Psoas muscle (tissue), 8 donors: Measurements from ENCODE around the gene PLPP3. TPM values are rescaled to one million over a fixed set of nuclear protein-coding genes. Genes with fewer than 3 reads are reported as not detected.
A peak's percentile ranks its signal among the peaks of the same experiment; 100 is the strongest.

Experiments used
- ATAC-seq, 4 donors: fragments of 200-7000 bp; cut with Tn5 transposase; one replicate each; pipeline ENCODE4 v1.9.1; 2020; ENCODE audit warnings: moderate library complexity in 3 of 4, mild to moderate bottlenecking in 2 of 4
- DNase-seq, 2 donors: peaks; one replicate each; pipeline ENCODE4 v3.0.0-alpha.2; 2020
- H3K27ac ChIP-seq: fragments of 200-600 bp; one replicate; pipeline ENCODE4 v1.8.0; 2022
- H3K27me3 ChIP-seq, 3 donors: fragments of 200-600 bp in 1 of 3; one replicate each; pipeline versions ENCODE4 v1.6.1 to v1.8.0; 2013 to 2022; ENCODE audit warnings: low read length in 2 of 3, mild to moderate bottlenecking in 2 of 3, moderate library complexity in 1 of 3; ENCODE audit not compliant: insufficient read depth in 3 of 3
- H3K36me3 ChIP-seq, 2 donors: fragments of 200-600 bp in 1 of 2; one replicate each; pipeline versions ENCODE4 v1.6.1 to v1.8.0; 2013 to 2022; ENCODE audit warnings: low read depth in 1 of 2, mild to moderate bottlenecking in 1 of 2, moderate library complexity in 1 of 2; ENCODE audit not compliant: insufficient read depth in 1 of 2
- H3K4me1 ChIP-seq: fragments of 200-600 bp; one replicate; pipeline ENCODE4 v1.8.0; 2022
- H3K4me3 ChIP-seq: fragments of 200-600 bp; one replicate; pipeline ENCODE4 v1.8.0; 2022; ENCODE audit warnings: mild to moderate bottlenecking
- H3K9me3 ChIP-seq: fragments of 200-600 bp; one replicate; pipeline ENCODE4 v1.8.0; 2022
- CTCF ChIP-seq: fragments of 200-600 bp; IDR thresholded peaks from one replicate; pipeline ENCODE4 v1.8.0; 2022; ENCODE audit warnings: antibody characterized with exemption
- WGBS, 3 donors: extraction: QIAGEN DNeasy Blood & Tissue Kit; methylation state at CpG; one replicate each; pipeline versions ENCODE4 v1.1.6 to v1.1.7; 2013; 5-methylcytosine and 5-hydroxymethylcytosine counted together
- intact Hi-C, 2 donors: fragments of 100-400 bp; cut with DNase I; formaldehyde crosslinking; loops; one replicate each; pipeline versions ENCODE4 v1.11.0 to v1.14.2; 2022
- polyA plus RNA-seq, 3 donors: library from polyadenylated mRNA; stranded (reverse); fragments of 200-250 nt; gene quantifications; one replicate each; pipeline ENCODE4 v1.2.3, GENCODE V29; 2013
- total RNA-seq, 4 donors: library from RNA; stranded (reverse); fragmentation: NEBNext Ultra II Directional in 2 of 4; extraction: Animal tissue kit (Norgen Biotek cat#: 25700) in 2 of 4; gene quantifications; one replicate each; pipeline versions ENCODE4 v1.2.1 to v1.2.4, GENCODE V29; 2021 to 2023
- donor health status: healthy with polysubstance abuse.
- donor health status: DM: no; HTN: no; CAD: no; lungs with moderate emphysema.
- donor health status: Bipolar disorder and iron deficiency.
- donor health status: healthy.
- donor health status: DM: yes; HTN: yes; CAD: no.
- donor health status: DM: no; HTN: no; CAD: no.
- donor health status: DM: no; HTN: no; CAD: no.
- donor health status: DM: yes; HTN: yes; CAD: no.

PLPP3 gene
- total and polyA plus RNA-seq, 7 donors, result 35.5 to 69.1 (median 46.3) TPM

GRCh38 chr1:56531624-56532349, 47.6 kb downstream of the PLPP3 start:
- H3K4me1 ChIP-seq, result peaks cover 64% of the 10 kb centered on the region
- ATAC-seq, result no peak
- H3K9me3 ChIP-seq, result no peaks in the 10 kb centered on the region
- peaks cover 10 to 24% of the 10 kb centered on the region in 2 donors for H3K36me3 ChIP-seq
- no peaks in the 10 kb centered on the region for H3K27me3 ChIP-seq
- intact Hi-C loops, result no loop called here
- no peak for TF ChIP-seq CTCF
- H3K4me3 ChIP-seq, result no peak overlapping the region
- DNase-seq, result no peak
- no peak overlapping the region for H3K27ac ChIP-seq
- 70 to 72% (median 71%) methylated on average over 6 of the region's 6 CpGs for whole genome bisulfite sequencing, 3 donors

- no peak for DNase-seq
- H3K36me3 ChIP-seq, result peaks cover 7 to 18% of the 10 kb centered on the region in 2 donors
- no peak for TF ChIP-seq CTCF
- no peak overlapping the region for H3K4me3 ChIP-seq
- no peaks in the 10 kb centered on the region for H3K9me3 ChIP-seq
- H3K27me3 ChIP-seq, result no peaks in the 10 kb centered on the region
- H3K27ac ChIP-seq, result no peak overlapping the region
- H3K4me1 ChIP-seq, result peaks cover 56% of the 10 kb centered on the region
- intact Hi-C loops, result loop anchor here in 1 of 2 donors (5.0 kb wide), 1 partner anchor 48 kb away; the partner anchor contains the start of gene PLPP3
- no peak for ATAC-seq
Observed at GRCh38 chr1:56529801-56530200, 49.6 kb downstream of the PLPP3 start.

- DNase-seq, result no peak
- Histone ChIP-seq H3K4me1 (peaks cover 49% of the 10 kb centered on the region), H3K9me3 (no peaks in the 10 kb centered on the region), H3K27ac (no peak overlapping the region), H3K4me3 (no peak overlapping the region), H3K36me3 (peaks cover 10 to 23% of the 10 kb centered on the region in 2 donors), H3K27me3 (no peaks in the 10 kb centered on the region)
- WGBS, 3 donors, result 50 to 75% (median 59%) methylated on average over 8 of the region's 8 CpGs
- ATAC-seq, result peak in 1 of 4 donors; percentile 5
- no peak for TF ChIP-seq CTCF
- intact Hi-C loops, result loop anchor here in 1 of 2 donors (5.0 kb wide), 1 partner anchor 50 kb away; the partner anchor contains the start of gene PLPP3
Observed at GRCh38 chr1:56527548-56528302, 51.6 kb downstream of the PLPP3 start.

DNA sequence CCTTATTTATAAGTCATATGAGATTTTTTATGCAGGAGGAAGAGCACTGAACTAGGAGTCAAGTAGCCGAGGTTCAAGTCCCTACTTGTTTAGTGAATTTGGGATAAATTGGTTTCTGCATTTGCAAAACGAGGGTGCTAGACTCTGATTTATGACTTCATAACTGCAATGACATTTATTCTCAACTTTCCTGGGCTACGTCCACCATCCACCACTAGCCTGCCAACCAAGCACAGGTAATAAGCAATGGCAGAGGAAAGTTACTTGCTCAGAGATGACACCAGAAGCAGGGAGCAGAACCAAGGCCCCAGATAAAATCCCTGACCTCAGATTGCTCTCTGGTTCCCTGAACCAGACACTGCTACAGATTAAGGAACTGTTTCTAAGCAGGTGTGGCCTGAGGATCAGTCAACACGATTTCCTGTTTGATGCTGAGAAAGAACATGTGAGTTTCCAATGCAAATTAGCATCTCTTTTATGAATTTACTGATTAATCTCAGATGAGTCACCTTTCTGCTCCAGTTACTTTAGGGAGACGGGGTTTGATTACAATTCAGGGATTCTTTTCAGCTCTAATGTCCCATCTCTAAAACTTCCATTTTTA, 52.7 kb downstream of the PLPP3 start:
- Histone ChIP-seq H3K4me1 (peaks cover 55% of the 10 kb centered on the region), H3K9me3 (no peaks in the 10 kb centered on the region), H3K36me3 (peaks cover 6 to 32% of the 10 kb centered on the region in 2 donors), H3K27ac (peak overlapping the region; percentile 34), H3K4me3 (no peak overlapping the region), H3K27me3 (no peaks in the 10 kb centered on the region)
- intact Hi-C loops, result loop anchor here in 1 of 2 donors (5.0 kb wide), 1 partner anchor 51 kb away; the partner anchor contains the start of gene PLPP3
- DNase-seq (no peak), ATAC-seq (peak in 3 of 4 donors; percentile 40 to 48 (median 45))
- TF ChIP-seq CTCF, result no peak
- WGBS, 3 donors, result 16 to 25% (median 16%) methylated on average over 5 of the region's 5 CpGs
